HuH-7 (cell line): ENCODE measurements around the gene SH3BP4.

Experiments
- DNase-seq: peaks from one replicate; pipeline ENCODE4 v3.0.0; 2011; ENCODE audit warnings: low spot score

SH3BP4 gene

DNA sequence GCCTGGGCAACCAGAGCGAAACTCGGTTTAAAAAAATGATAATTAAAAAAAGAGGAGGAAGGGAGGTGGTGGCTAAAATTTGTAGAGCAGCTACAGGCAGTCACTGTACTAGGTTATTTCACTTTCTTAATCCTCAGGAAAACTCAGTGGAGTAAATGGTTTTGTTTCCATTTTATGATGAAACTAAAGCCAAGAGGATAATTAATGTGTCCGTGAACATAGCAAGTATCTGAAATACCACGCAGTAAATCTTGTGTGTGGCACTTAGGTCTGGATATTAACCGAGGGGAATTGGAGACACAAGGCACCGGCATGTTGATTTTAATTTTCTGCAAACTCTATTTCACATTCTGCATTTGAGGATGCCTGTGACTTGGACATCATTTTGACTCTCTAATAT lies 14.5 kb downstream of the SH3BP4 start:
- no peak for DNase-seq

GRCh38 chr2:234967201-234967869 lies 15.5 kb downstream of the SH3BP4 start:
- DNase-seq: no peak

DNA sequence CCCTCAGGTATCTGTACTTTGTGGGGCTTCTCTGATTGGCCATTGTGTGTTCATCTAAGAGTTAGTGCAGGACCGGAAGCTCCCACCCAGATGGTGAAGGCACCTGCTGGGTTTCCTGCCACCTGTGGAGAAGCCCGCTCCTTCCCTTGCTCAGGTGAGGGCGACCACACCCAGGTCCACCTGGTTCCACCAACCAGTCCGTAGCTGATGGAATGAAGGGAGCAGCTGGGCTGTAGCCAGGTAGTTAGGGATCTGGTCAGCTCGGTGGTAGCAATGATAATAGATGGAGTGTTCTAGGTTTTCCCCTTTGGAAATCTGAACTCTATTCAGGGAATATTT lies 16.0 kb downstream of the SH3BP4 start:
- no peak for DNase-seq

- DNase-seq: no peak
Observed at GRCh38 chr2:234968631-234969305, 17.0 kb downstream of the SH3BP4 start.

DNA sequence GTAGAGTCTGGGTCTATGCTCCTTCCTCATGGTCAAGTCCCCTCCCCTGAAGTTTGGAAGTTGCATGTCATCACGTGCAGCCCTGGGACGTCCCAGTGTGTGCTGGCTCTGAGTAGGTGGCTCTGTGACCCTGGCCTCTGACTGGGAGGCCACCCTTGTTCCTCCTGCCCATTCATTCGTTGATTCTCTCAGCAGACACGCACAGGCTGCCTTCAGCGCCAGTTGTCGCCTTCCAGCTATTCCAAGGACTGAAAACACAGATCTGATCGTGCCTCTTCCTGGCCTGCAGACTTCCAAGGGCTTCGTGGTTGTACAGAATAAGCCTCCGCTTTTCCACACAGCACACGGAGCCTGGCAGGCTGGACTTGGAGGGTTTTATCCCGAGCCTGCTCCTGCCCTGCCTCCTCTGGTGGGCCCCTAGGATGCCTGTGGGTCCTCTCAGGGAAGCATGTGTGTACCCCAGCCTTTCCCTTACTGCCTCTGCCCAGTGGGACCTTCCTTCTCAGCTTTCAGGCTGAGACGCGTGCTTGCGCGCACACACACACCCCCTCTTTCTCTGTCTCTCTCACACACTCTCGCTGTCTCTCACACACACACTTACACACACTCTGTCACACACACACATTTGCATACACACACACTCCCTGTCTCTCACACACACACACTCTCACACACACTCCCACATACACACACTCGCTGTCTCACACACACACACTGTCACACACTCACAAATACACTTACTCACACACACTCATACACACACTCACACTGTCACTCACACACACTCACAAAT lies 17.7 kb downstream of the SH3BP4 start:
- DNase-seq: no peak

GRCh38 chr2:234970099-234970440 lies 18.3 kb downstream of the SH3BP4 start:
- no peak for DNase-seq

- no peak for DNase-seq
Observed at GRCh38 chr2:234970477-234970882, 18.7 kb downstream of the SH3BP4 start.

- DNase-seq: no peak
Observed at GRCh38 chr2:234971496-234971895, 19.7 kb downstream of the SH3BP4 start.

DNA sequence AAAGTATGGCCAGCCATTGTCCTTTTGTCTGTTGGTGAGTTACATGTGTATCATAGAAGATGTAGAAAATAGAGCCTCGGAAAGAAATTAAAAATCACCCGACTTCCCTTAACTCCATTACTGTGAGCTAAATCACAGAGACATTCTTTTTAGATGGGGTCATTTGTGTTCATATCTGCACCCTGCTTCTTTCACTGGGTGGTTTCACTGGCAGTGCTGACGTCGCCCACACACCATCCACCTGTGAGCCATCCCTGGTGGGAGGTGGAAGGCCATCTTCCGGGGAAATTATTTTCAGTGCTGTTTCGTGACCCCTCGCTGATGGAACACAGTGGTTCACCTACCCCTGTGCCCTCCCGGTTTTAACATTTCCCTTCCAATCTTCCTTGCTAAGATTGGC lies 21.2 kb downstream of the SH3BP4 start:
- DNase-seq: no peak

DNA sequence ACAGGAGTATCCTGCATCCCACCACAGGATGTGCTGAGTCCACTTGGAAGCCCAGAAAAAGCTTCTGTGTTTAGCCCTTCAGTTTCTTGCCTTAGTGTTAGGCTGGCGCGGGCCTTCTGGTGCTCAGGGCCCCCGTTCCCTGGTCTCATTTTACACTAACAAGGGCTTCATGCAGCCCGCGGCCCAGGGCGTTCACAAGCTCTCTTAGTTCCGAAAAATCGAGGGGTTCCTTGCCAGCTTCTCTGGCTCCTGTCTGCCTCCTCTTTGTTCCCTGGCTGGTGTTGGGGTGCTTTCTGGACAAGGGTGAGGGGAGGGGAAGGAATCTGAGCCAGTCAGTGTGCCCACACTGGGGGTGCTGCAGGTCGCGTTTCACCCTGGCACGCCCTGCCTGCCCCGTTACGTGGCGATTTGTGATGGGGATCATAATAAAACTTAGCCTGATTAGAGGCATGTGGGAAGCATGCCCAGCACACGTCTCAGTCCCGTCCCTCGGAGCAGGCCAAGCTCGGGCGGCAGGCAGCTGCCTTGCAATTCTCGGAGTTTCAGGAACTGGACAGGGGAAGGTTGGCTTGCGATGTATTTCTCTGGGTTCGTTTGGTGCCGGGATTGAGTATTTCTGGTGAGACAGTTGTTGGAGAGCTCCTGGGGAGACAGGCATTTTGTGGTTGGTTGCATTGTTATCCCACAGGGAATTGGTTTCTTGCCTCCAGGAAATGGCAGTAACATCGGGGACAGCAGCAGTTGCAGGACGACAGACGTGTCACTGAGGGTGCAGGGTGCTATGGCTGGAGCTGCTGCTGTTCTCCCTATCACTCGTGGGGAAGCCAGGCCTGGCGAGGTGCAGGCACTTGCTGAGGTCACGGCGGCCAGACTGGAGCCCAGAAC lies 22.9 kb downstream of the SH3BP4 start:
- DNase-seq: no peak

- no peak for DNase-seq
Observed at GRCh38 chr2:234975611-234976010, 23.8 kb downstream of the SH3BP4 start.

DNA sequence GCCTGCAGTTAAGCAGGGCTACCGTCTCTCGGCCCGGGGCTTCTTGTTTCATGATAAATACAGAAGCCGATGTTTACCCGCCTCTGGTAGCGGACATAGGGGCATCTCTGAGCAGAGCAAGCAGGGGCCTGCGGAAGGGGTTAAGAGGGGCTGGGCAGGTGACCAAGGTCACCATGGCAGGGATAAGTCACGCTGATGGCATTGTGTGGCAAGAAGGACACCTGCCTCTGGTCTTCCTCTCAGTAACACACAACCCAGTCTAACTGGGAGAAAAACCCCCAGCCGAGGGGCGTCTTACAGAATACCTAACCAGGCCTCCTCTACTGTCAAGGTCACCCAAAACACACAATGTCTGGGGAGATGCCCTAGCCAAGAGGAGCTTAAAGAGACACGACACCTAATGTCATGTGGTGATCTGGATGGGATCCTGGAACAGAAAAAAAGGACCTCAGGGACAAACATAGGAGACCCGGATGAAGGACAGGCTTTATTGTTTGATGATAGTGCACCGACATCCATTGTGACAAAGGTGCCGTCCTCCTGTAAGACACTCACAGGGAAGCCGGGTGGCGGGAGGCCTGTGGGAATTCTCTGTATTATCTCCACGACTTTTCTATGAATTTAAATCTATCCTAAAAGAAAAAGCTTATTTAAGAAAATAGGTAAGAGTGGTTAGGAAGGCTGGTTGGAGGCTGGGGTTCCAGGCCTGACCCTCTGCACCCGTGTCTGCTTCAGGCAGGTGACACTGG lies 24.8 kb downstream of the SH3BP4 start:
- no peak for DNase-seq

DNA sequence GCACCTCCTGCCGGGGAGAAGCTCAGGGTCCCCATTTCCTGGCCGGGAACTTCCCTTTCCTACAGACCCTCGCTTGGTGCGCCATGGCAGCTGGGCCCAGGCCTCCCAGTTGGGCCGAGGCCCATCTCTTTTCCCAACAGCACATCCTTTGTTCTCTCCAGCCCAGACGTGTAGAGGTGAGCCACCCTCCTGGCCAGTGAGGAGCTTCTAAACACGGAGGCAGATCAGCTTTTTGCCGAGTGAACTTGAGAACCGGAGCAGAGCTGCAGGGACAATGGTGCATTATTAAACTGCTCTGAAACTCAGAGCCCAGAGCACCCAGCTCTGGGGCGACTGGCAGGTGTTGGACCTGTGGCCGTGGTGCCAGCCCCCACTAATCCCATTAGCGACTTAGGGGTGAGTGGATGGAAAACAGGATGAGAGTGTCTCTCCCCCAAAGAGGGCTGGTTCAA lies 25.4 kb downstream of the SH3BP4 start:
- DNase-seq: no peak

GRCh38 chr2:234978466-234979203 lies 26.8 kb downstream of the SH3BP4 start:
- DNase-seq: no peak

DNA sequence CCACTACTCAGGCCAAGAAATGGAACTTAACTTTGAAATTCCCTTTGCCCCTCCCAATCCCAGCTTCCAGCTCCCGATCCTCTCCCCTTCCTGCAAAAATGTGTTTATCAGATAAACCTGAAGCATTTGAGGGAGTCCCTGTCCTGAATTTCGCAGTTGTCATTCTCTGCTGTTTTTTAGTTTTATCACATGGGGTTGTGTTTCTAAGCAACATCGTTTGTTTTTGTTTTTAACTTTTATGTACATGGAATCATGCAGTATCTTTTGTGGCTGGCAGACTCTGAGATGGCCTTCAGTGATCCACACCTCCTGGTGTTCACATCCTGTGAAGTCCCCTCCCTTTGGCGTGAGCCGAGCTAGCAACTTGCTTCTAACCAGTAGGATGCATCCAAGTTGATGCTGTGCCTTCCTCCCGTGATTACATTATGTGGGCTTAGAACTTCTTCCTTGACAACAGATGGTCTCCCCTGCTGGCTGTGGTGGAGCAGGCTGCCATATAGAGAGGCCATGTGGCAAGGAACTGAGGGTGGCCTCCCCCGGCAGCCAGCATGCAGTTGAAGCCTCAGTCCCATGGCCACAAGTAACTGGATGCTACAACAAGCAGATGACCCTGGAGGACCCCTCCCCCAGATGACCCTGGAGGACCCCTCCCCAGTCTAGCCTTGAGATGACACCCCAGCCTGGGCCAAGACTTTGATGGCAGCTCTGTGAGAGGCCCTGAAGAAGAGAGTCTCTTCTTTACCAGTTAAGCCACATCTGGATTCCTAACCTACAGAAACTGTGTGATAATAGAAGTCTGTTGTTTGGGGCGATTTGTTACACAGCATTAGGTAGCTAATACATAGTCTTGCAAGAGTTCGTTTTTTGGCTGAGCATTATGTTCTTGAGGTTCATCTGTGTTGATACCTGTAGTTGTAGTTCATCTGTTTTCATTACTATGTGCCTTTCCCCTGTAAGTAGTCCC lies 27.7 kb downstream of the SH3BP4 start:
- DNase-seq: no peak

DNA sequence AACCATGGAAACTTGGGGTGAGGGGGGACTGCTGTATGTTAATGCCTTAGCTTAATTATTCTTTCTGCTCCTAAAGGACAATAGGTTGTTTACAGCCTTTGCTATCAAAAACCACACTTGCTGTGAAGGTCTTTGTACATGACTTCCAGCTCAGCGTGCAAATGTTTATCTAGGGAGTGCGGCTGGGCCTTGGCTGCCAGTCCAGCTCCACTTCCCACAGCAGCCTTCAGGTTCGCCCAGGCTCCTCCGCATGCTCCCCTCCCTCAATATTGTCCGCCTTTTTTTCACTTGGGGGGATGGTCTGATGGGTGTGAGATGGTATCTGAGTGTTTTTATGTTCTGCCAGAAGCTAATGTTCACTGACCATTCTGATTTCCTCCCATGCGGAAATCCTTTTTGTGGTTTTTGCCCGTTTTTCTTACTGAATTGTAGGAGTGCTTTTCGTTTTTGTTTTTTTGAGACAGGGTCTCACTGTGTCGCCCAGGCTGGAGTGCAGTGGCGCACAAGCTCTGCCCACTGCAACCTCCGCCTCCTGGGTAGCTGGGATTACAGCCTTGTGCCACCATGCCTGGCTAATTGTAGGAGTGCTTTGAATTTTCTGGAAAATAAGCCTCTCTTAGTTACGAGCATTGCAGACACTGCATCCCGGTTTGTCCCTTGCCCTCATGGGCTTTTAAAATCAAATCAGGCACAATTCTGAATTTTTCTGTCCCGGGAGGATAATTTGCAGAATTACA lies 28.8 kb downstream of the SH3BP4 start:
- DNase-seq: no peak

DNA sequence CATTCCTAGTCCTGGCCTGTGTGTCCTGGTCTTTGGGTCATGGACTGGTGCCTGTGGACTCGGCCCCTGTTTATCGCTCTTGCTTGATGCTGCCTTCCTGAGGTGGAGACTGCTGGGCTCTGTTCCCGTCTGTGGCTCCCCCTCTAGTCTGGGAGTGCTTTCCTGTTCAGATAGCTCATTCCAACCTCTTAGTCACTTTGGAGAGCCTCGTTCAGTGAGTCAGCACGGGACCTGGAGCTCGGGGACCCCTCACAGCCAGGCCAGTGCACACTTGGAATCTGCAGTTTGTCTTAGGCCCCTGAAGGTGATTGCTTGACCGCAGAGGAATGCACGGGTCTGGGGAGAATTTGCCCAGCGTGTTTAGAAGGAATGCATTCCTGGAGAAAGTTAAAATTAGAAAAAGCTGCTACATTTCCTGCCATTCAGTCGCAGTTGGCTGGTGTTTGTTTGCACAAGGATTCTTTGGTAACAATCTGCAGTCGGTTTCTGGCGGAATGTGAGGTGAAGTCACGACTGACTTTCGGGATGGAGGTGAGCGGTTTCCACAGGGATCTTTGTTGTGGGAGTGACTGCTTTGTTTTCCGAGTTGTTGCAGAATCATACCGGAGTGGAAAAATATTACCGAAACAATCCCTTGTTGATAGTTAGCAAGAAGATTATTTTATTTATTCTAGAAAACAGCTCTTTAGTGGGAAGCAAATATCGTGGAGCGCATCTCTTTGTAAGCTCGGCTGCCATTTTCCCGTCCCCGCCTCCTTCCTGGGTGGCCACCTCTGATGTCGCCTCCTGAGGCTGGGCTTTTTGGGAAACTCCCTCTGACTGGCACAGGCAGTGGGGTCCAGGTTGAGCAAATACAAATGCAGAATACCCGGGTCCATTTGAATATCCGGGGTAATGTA lies 29.6 kb downstream of the SH3BP4 start:
- DNase-seq: peak; percentile 48
